D341Med (cell line): ENCODE measurements around the gene OPA3.
"Not testable (repeated sequence)": the region's sequence is repeated elsewhere in the genome, so short reads cannot be mapped to it uniquely, and the experiment has no call there.

Experiments
- DNase-seq: peaks from one replicate; pipeline ENCODE4 v3.0.0; 2012; ENCODE audit warnings: low spot score

Gene OPA3

GRCh38 chr19:45522010-45522941, 62.3 kb downstream of the OPA3 start:
- DNase-seq: no peak

DNA sequence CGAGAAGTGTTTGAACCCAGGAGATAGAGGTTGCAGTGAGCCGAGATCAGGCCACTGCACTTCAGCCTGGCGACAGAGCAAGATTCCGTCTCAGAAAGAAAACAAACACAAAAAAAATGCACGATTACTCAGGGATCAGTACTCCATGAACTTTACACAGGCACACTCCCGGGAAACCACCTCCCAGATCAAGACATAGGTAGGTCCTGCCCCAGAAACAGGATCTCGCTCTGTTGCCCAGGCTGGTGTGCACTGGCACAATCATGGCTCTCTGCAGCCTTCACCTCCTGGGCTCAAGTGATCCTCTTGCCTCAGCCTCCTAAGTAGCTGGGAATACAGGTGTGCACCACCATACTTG, 66.2 kb downstream of the OPA3 start:
- DNase-seq: no peak

DNA sequence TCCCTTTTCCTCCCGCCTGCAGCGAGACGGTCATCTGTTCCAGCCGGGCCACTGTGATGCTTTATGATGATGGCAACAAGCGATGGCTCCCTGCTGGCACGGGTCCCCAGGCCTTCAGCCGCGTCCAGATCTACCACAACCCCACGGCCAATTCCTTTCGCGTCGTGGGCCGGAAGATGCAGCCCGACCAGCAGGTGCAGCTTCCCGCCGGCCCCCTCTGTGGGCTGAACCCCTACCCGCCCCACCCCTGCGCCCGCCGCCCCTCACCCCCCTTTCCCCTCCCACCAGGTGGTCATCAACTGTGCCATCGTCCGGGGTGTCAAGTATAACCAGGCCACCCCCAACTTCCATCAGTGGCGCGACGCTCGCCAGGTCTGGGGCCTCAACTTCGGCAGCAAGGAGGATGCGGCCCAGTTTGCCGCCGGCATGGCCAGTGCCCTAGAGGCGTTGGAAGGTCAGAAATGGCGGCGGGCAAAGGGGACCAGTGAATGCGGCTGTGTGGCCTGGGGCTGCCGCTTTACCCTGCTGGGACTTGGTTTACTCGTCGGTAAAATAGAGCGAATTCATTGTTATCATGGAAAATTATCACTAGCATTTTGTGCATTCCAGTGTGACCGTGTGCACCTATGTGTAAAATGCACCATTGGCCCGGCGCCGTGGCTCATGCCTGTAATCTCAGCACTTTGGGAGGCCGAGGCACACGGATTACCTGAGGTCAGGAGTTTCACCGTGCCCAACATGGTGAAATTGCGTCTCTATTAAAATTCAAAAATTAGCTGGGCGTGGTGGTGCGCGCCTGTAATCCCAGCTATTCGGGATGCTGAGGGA, 66.7 kb downstream of the OPA3 start:
- no peak for DNase-seq

- DNase-seq: no peak
These were observed 67.4 kb downstream of the OPA3 start for GRCh38 chr19:45517238-45517637.

GRCh38 chr19:45515807-45516401, 68.7 kb downstream of the OPA3 start:
- DNase-seq: no peak

DNA sequence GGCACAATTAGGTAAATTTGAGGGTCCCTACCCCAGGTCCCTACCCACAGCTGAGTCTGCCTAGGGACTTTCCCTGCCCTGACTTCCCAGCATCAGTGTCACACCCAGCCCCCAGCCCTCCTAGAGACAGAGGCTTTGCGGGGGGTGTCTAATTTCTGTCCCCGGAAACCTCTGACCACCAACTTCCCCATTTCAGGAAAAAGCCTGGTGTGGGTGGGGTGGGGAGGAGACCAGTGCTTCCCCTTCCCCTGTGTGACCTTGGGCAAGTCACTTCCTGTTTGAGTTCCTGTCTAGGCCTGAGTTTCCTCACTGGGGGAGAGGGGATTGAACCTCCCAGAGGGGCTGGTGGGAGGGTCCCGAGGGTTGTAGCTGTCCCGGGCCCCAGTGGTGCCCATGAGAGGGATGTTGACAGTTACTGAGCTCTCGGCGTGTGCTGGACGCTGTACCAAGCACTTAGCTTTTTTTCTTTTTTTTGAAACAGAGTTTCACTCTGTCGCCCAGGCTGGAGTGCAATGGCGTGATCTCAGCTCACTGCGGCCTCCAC, 69.4 kb downstream of the OPA3 start:
- DNase-seq: no peak

DNA sequence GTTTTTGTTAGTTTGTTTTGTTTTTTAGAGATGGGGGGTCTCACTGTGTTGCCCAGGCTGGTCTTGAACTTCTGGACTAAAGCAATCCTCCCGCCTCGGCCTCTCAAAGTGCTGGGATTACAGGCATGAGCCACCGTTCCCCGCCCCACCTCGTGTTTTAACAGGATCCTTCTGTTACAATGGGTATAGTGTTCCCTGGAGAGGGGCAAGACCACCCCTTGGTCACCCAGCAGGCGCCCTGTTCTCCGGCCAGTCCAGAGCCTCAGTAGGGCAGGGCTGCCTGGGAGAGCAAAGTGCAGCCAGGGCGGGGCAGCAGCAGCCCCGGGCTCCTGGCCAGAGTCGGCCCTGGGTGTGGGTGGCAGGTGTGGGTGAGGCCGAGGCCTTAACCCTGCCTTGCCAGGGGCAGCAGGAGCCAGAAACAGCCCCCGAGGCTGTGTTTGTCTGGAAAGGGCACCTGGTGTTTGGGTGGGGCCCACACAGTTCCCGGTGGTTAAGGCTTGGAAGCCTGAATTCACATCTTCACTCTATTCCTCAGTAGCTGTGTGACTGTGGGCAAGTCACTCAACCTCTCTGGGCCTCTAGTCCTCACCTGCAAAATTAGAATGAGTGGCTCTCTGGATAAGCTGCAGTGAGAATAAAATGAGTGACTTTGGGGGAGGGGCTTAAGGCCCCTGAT, 70.1 kb downstream of the OPA3 start:
- no peak for DNase-seq

GRCh38 chr19:45512881-45513483, 71.6 kb downstream of the OPA3 start:
- no peak for DNase-seq

DNA sequence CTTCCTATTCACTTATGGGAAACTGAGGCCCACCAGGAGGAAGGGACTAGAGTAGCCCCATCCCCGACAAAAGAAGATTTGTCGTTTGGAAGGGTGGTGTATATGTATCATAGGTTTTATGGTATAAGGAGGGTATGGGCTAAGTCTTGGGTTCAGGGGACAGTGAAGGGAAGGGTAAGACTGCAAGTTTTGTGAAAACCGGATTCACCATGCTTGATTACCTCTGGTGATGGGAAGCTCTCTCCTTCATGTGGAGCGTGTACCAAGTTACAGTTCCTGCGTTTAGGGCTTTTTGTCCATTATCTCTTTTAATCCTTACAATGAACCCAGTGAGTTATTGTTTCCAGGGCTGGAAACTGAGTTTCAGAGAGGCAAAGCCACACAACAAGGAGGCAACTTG, 73.5 kb downstream of the OPA3 start:
- no peak for DNase-seq

- not testable (repeated sequence) for DNase-seq
These were observed 74.2 kb downstream of the OPA3 start for GRCh38 chr19:45510352-45510751.

- DNase-seq: no peak
These were observed 74.9 kb downstream of the OPA3 start for GRCh38 chr19:45509692-45510015.

GRCh38 chr19:45508861-45509691, 75.5 kb downstream of the OPA3 start:
- no peak for DNase-seq

DNA sequence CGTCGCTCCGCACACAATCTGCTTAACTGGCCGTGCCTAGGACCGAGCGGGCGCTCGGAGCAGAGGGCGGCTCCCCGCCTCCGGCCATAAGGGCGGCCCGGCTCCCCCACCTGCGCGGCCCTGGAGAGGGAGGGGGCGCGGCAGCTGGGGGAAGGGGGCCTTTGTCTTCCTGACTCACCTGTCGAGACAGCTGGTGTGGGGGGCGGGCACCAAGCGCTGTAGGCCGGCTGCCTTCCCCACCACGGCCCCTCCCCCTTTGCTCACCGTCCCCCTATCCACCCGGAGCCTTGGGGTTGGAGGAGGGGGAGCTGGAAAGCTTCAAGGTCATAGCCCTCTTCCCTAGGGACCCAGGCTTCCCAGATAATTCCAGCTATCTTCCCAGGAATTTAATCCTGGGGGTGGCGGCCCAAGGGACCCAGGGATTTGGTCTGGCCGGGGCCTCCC, 76.2 kb downstream of the OPA3 start:
- DNase-seq: peak; percentile 90

DNA sequence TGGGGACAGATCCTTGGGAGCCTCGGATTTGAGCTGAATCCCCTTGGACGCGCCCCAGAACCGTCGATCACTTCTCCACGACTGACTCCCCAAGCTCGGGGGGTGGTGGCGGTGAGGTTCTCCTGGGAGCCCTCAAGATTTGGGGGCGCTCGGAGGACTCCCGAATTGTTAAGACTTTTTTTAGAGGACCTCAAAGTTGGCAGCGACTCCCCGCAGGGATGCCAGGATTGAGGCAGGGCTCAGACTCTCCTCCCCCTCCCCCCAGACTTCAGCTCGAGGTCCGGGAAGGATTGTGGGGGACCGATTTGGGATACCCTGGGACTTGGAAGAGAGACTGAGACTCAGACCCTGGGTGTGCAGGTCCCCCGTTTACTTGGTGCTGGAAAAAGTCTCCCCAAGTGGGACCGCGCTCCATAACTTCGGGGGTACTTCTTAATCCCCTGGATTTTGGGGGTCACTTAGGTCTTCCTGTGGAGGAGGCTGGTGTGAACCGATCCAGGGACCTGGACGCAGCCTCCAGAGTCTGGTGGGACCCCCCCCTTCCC, 76.7 kb downstream of the OPA3 start:
- DNase-seq: no peak

DNA sequence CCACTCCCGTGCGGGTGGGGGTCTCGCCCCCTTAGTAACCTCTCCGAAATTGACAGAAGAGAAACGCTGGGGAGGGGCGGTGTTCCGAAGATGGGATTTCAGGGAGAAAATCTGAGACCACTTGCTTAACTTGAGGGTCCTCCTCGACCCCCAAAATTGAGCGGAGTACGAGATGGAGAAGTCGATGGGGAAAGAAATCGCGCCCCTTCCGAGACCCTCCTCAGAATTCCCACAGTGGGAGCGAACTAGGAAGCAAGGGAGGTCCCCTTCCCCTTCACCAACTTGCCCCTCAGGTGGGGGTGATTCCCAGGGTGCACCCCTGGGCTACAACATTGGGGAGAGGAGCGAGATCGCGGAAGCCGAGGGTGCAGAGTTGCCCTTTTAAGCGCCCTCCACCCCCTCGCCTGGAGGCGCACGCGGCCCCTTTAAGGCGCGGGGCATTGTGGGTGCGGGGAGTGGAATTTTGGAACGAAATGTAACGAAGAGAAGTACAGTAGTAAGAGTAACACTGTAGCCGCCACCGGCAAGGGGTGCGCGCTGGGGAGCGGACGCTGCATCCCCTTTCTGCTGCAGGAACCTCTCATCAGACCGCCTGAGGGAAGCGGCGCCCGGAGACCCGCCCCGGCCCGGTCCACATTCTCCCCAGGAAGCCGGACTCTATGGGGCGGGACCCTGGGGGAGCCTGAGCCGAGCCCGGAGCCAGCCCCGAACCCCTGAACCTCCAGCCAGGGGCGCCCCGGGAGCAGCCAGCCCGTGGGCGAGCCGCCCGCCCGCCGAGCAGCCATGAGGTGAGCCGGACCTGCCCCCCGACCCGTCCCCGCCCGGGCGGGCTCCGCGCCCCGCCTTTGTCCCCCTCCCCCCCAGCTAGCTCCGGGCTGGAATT, 77.4 kb downstream of the OPA3 start, which contains the start of gene VASP:
TSS of gene VASP (plus strand) at position 491 of the 883 bp plus-strand sequence. CDS start at position 784, 293 bp downstream.
- DNase-seq: peak; percentile 85

- DNase-seq: peak; percentile 94
These were observed 78.2 kb downstream of the OPA3 start for GRCh38 chr19:45506246-45506988.

- no peak for DNase-seq
These were observed 78.7 kb downstream of the OPA3 start for GRCh38 chr19:45505996-45506245.

DNA sequence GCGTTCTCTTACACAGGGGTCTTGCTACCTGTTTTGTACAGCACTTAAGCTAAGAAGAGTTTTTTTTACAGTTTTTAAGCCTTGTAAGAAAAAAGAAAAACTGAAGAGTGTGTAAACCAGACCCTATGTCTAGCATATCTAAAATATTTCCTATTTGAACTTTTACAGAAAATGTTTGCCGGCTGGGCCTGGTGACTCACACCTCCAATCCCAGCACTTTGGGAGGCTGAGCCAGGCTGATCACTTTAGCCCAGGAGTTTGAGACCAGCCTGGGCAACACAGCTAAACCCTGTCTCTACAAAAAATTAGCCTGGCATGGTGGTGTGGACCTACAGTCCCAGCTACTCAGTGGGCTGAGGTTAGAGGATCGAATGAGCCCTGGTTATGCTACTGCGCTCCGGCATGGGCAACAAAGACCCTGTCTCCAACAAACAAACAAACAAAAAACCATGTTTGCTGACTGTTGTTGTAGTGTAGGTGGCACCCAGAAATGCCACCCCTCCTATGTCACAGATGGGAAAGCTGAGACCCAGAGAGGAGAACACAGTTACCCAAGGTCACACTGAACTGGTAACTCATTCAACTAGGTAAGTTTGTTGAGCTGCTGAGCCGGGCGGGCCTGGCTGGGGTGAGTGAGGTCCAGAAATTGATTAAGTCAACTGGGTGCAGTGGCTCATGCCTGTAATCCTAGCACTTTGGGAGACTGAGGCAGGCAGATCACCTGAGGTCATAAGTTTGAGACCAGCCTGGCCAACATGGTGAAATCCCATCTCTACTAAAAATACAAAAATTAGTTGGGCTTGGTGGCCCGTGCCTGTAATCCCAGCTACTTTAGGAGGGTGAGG, 79.2 kb downstream of the OPA3 start:
- no peak for DNase-seq
